Heart left ventricle (tissue), 16 donors: ENCODE measurements around the gene KMT2B. TPM values are rescaled to one million over a fixed set of nuclear protein-coding genes. Genes with fewer than 3 reads are reported as not detected.
A peak's percentile ranks its signal among the peaks of the same experiment; 100 is the strongest.
"Not testable (repeated sequence)": the region's sequence is repeated elsewhere in the genome, so short reads cannot be mapped to it uniquely, and the experiment has no call there.

Experiments used
- ATAC-seq, 4 donors: fragments of 200-7000 bp; cut with Tn5 transposase; one replicate each; pipeline ENCODE4 v1.9.1; 2020 to 2022; ENCODE audit warnings: moderate library complexity in 4 of 4, mild to moderate bottlenecking in 3 of 4, moderate number of reproducible peaks in 1 of 4
- DNase-seq, 5 donors: peaks; one replicate each; pipeline ENCODE4 v3.0.0-alpha.2; 2020
- H3K27ac ChIP-seq, 12 donors: fragments of 200-600 bp; sonication (generic) in 4 of 12; one replicate each; pipeline versions ENCODE4 v1.5.0 to v1.8.0; 2016 to 2022; ENCODE audit warnings: mild to moderate bottlenecking in 2 of 12
- H3K27me3 ChIP-seq, 9 donors: fragments of 200-600 bp; sonication (generic) in 2 of 9; one replicate each; pipeline versions ENCODE4 v1.5.1 to v1.8.0; 2016 to 2022; ENCODE audit warnings: mild to moderate bottlenecking in 3 of 9
- H3K36me3 ChIP-seq, 9 donors: fragments of 200-600 bp; sonication (generic) in 2 of 9; one replicate each; pipeline versions ENCODE4 v1.5.0 to v1.8.0; 2018 to 2022; ENCODE audit warnings: mild to moderate bottlenecking in 2 of 9
- H3K4me1 ChIP-seq, 12 donors: fragments of 200-600 bp; sonication (generic) in 4 of 12; one replicate each; pipeline versions ENCODE4 v1.5.0 to v1.8.0; 2016 to 2022; ENCODE audit warnings: mild to moderate bottlenecking in 3 of 12
- H3K4me3 ChIP-seq, 12 donors: fragments of 200-600 bp; sonication (generic) in 4 of 12; one replicate each; pipeline versions ENCODE4 v1.5.0 to v1.8.0; 2017 to 2022; ENCODE audit warnings: mild to moderate bottlenecking in 9 of 12, moderate library complexity in 4 of 12
- H3K9me3 ChIP-seq, 12 donors: fragments of 200-600 bp; sonication (generic) in 4 of 12; one replicate each; pipeline versions ENCODE4 v1.5.0 to v1.8.0; 2016 to 2022; ENCODE audit warnings: mild to moderate bottlenecking in 1 of 12
- POLR2A ChIP-seq, 2 donors: fragments of 450-650 bp; IDR thresholded peaks; one replicate each; pipeline ENCODE4 v1.6.1; 2017; ENCODE audit warnings: antibody characterized with exemption in 2 of 2, mild to moderate bottlenecking in 2 of 2, moderate library complexity in 2 of 2
- whole genome bisulfite sequencing, 4 donors: extraction: QIAGEN DNeasy Blood & Tissue Kit in 2 of 4; methylation state at CpG; one replicate each; pipeline versions ENCODE4 v1.1.5 to v1.1.7; 2013 to 2018; 5-methylcytosine and 5-hydroxymethylcytosine counted together
- intact Hi-C, 10 donors: fragments of 100-400 bp; cut with DNase I; formaldehyde crosslinking; loops; one replicate each; pipeline versions ENCODE4 v1.11.1 to v1.14.2; 2022
- polyA plus RNA-seq, 2 donors: library from polyadenylated mRNA; stranded (reverse); fragments of 200-250 nt; gene quantifications; one replicate each; pipeline ENCODE4 v1.2.3, GENCODE V29; 2013
- total RNA-seq, 9 donors: library from RNA; depleted of rRNA in 2 of 9; stranded (reverse); fragments of >200 nt in 2 of 9; fragmentation: NEBNext Ultra II Directional in 3 of 9; extraction: Animal tissue kit (Norgen Biotek cat#: 25700) in 3 of 9; gene quantifications; one replicate each; pipeline versions ENCODE4 v1.1.0 to v1.2.4, GENCODE V29; 2016 to 2023
- TF ChIP-seq, protein P1 (sequence below), 12 donors: fragments of 200-600 bp; sonication (generic) in 4 of 12; IDR thresholded peaks; one replicate each; pipeline versions ENCODE4 v1.5.0 to v1.8.0; 2018 to 2022; ENCODE audit warnings: antibody characterized with exemption in 12 of 12, mild to moderate bottlenecking in 5 of 12
- donor health status: ischemic (EF 13 %, LVEDD 7.1; RV severe dilation, severe dysfunction).
- donor health status: healthy with polysubstance abuse.
- donor health status: DM: no; HTN: yes; CAD: no.
- donor health status: DM: no; HTN: no; CAD: no.
- donor health status: ischemic (EF 25% LVEDD 6.9; RV normal size, moderate dysfunction).
- donor health status: ischemic (EF 25% LVEDD 5.7; RV mildly dilated, moderate dysfunction).
- donor health status: healthy.
- donor health status: DM: yes; HTN: yes; CAD: no.
- donor health status: ischemic (EF 35%, LVEDD 5.7; RV mildly dilated, moderate dysfunction).
- donor health status: nonischemic (EF 11% LVEDD 7.7; RV severe dilation, severe dysfunction).
- donor health status: DM: yes; HTN: yes; CAD: no.
- donor health status: PGD.
- donor health status: ischemic (EF 29% LVEDD 5.4; RV normal size, mild dysfunction).
- donor health status: nonischemic (EF 23%, LVEDD 6.1; RV moderate dilation, normal function).

KMT2B gene
- total and polyA plus RNA-seq, 11 donors: 11.3 to 24.5 (median 15.7) TPM

DNA sequence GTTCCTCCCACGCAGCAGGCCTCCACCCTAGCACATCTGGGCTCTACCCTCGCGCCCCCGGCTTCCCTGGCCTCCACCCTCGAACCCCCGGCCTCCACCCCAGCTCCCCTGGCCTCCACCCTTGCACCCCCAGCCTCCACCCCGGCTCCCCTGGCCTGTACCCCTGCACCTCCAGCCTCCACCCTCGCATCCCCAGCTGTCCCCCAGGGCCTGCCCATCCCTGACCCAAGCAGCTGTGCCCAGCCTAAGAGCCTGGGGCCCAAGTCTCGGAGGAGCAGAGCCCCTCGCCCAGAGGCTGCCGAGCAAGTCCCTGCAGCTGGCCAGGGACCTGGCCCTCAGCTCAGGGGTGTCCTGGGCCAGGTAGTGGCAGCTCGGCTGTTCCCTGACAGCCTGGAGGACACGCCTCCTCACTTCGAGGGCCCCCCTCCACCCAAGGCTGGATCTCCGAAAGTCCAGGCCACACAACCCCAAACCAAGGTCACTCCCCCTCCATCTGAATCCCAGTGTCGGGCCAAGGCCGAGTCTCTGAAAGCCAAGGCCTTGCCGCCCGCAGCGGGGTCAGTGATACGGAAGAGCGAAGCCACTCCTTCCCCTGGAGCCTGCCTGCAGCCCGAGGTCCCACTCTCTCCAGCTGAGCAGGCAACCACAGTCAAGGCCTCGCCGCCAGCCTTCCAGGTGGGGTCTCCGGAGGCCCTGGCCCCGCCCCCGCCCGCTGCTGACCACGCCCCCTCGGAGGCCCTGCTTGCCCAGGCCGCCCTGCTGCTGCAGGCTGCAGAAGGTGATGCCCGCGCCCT lies 49.7 kb downstream of the KMT2B start:
- Histone ChIP-seq H3K4me1 (peaks cover 0 to 6% (median 0%) of the 10 kb centered on the region in 12 donors), H3K36me3 (peaks cover 0 to 43% (median 25%) of the 10 kb centered on the region in 9 donors), H3K4me3 (no peak overlapping the region), H3K27ac (no peak overlapping the region), H3K9me3 (no peaks in the 10 kb centered on the region), H3K27me3 (no peaks in the 10 kb centered on the region)
- TF ChIP-seq POLR2A (IDR thresholded peaks at IDR 0.05): no peak
- DNase-seq (peak in 1 of 5 donors; percentile 36), ATAC-seq (peak in 3 of 4 donors; percentile 31 to 51 (median 47))
- 55 to 94% (median 66%) methylated on average over 10 to 34 of the region's 34 CpGs for WGBS, 4 donors
- intact Hi-C loops: no loop called here

GRCh38 chr19:35768082-35768421 lies 50.2 kb downstream of the KMT2B start:
- WGBS, 4 donors: 61 to 84% (median 66%) methylated on average over 6 to 15 of the region's 15 CpGs
- DNase-seq (no peak), ATAC-seq (no peak)
- intact Hi-C loops: no loop called here
- no peak for TF ChIP-seq POLR2A (IDR thresholded peaks at IDR 0.05)
- TF ChIP-seq, protein P1, sequence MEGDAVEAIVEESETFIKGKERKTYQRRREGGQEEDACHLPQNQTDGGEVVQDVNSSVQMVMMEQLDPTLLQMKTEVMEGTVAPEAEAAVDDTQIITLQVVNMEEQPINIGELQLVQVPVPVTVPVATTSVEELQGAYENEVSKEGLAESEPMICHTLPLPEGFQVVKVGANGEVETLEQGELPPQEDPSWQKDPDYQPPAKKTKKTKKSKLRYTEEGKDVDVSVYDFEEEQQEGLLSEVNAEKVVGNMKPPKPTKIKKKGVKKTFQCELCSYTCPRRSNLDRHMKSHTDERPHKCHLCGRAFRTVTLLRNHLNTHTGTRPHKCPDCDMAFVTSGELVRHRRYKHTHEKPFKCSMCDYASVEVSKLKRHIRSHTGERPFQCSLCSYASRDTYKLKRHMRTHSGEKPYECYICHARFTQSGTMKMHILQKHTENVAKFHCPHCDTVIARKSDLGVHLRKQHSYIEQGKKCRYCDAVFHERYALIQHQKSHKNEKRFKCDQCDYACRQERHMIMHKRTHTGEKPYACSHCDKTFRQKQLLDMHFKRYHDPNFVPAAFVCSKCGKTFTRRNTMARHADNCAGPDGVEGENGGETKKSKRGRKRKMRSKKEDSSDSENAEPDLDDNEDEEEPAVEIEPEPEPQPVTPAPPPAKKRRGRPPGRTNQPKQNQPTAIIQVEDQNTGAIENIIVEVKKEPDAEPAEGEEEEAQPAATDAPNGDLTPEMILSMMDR (IDR thresholded peaks at IDR 0.05): no peak
- Histone ChIP-seq H3K4me1 (peaks cover 0 to 6% (median 0%) of the 10 kb centered on the region in 12 donors), H3K9me3 (no peaks in the 10 kb centered on the region), H3K4me3 (no peak overlapping the region), H3K27ac (no peak overlapping the region), H3K27me3 (no peaks in the 10 kb centered on the region), H3K36me3 (peaks cover 0 to 38% (median 19%) of the 10 kb centered on the region in 9 donors)

DNA sequence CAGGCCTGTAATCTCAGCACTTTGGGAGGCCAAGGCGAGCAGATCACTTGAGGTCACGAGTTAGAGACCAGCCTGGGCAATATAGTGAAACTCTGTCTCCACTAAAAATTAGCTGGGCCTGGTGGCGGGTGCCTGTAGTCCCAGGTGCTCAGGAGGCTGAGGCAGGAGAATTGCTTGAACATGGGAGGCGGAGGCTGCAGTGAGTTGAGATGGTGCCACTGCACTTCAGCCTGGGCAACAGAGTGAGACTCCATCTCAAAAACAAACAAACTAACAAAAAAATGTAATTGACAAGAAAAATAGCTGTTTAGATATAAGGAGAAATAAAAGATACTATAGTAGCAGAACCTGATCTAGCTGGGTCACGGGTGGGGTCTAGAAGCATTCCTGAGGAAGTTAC lies 54.6 kb downstream of the KMT2B start:
- peaks cover 0 to 23% (median 5%) of the 10 kb centered on the region in 12 donors for H3K4me1 ChIP-seq
- intact Hi-C loops: loop anchor here in 2 of 10 donors (10.0 kb wide), 2 partner anchors 112 to 162 kb away; partner anchors contain the start of gene LRFN3 (in 1 of the 2)
- not testable (repeated sequence) for DNase-seq, H3K9me3 ChIP-seq, H3K27me3 ChIP-seq, ATAC-seq, H3K4me3 ChIP-seq, H3K27ac ChIP-seq
- WGBS, 4 donors: 93 to 97% (median 97%) methylated on average over 5 of the region's 5 CpGs
- H3K36me3 ChIP-seq: peaks cover 0 to 11% (median 0%) of the 10 kb centered on the region in 9 donors

DNA sequence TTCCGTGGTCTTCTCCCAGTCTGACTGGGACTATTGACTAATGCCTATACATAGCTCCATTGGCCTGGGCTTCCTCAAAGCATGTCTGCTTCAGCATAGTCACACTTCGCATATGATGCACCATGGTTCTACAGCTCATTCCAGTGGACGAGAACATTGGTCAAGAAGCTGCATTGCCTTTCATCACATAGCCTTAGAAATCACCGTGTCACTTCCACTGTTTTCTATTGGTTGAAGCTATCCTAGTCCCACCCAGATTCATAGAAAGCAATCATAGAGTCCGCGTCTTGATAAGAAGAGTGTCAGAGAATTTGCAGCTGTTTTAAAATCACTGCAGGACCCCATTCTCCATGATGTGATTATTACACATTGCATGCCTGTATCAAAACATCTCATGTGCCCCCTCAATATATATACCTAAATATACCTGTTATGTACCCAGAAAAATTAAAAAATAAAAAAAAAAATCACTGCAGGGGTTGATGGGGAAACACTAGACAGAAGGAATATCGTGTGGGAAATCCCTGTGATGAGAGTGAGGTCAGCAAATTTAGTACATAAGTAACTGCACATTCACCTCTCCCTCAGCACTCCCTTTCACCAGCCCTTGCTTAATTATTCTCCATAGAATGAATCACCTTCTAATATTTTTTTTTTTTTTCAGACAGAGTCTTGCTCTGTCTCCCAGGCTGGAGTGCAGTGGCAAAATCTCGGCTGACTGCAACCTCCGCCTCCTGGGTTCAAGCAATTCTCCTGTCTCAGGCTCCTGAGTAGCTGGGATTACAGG lies 55.4 kb downstream of the KMT2B start:
- Histone ChIP-seq H3K4me3 (no peak overlapping the region), H3K36me3 (peaks cover 0 to 10% (median 0%) of the 10 kb centered on the region in 9 donors), H3K27me3 (no peaks in the 10 kb centered on the region), H3K9me3 (no peaks in the 10 kb centered on the region), H3K4me1 (peaks cover 0 to 17% (median 5%) of the 10 kb centered on the region in 12 donors), H3K27ac (no peak overlapping the region)
- TF ChIP-seq POLR2A (IDR thresholded peaks at IDR 0.05): no peak
- TF ChIP-seq, protein P1 (IDR thresholded peaks at IDR 0.05): no peak
- DNase-seq (no peak), ATAC-seq (no peak)
- WGBS, 4 donors: 45 to 52% (median 50%) methylated on average over 9 of the region's 9 CpGs
- intact Hi-C loops: loop anchor here in 2 of 10 donors (10.0 kb wide), 2 partner anchors 112 to 162 kb away; partner anchors contain the start of gene LRFN3 (in 1 of the 2)
